ENCODE results near the gene WASHC4. TPM values are rescaled to one million over a fixed set of nuclear protein-coding genes. Genes with fewer than 3 reads are reported as not detected.
"Not testable (repeated sequence)": the region's sequence is repeated elsewhere in the genome, so short reads cannot be mapped to it uniquely, and the experiment has no call there.

WASHC4 gene
- polyA plus RNA-seq, 12 donors: 27.2 to 54.0 (median 44.5) TPM; not detected in 1

- peak; percentile 6 for DNase-seq
Observed at GRCh38 chr12:105158876-105159275, 51.3 kb downstream of the WASHC4 start.

DNA sequence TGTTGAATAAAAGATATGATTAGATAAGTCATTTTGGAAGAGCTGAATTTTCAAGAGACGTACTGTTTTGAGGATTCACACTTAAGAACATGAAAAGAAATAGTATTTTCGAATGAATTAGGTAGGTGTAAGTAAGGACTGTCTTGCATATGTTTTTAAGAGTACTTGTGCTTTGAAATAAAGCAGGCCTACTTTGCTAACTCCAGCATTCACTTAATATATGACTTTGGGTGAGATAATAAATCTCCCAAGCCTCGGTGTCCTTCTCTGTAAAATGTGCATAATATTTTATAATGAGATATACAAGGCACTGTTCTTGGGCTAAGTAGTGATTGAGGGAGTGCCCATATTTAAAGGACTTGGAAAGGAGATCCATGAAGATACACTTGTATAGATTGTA, 54.6 kb downstream of the WASHC4 start:
- DNase-seq: no peak

DNA sequence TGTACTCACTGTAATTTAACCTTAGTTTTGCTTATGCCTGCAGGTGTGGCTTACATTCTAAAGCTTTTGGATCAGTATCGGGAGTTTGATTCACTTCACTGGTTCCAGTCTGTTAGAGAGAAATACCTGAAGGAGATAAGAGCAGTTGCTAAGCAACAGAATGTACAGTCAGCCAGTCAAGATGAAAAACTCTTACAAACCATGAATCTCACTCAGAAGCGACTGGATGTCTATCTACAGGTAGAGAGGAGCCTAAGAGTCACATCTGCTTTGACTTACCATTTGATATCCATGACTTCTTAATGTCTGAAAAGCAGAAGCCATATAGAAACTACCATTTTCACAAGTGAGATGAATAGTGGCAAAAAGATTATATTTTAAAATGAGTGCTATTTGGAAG, 56.5 kb downstream of the WASHC4 start:
- no peak for DNase-seq

DNA sequence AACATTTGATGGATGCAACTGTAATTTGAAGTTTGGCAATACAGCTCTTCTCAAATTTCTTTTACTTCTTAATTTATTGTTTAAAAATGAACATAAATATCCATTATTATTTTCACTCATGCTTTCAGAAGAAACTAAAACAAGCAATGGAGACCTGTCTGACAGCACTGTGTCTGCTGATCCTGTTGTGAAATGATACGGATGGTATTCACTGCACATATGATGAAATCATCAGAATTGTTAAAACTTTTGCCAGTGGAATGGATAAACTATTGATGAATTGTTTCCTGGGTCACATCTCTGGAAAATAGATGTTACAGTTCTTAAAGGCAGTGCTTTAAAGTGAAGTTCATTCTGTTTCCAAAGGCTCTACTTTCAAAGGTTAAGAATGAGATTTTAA, 59.2 kb downstream of the WASHC4 start:
- DNase-seq: no peak

DNA sequence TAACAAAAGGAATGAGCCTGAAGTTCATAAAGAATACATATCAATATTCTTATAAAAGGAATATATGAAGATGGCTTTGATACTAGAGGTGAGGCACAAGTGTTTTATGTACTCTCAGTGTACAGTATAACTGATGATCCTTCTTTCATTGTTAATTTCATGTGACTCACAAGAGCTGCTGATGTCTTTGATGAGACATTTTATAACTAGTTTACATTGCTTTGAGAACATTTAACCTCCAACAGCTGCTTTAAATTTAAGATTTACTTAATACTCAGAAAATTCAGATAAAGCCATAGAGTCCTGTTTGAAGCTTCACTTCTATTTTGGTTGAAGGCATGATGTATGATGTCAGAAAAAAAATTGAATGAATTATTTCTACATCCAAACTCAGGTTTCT, 59.8 kb downstream of the WASHC4 start:
- DNase-seq: no peak

DNA sequence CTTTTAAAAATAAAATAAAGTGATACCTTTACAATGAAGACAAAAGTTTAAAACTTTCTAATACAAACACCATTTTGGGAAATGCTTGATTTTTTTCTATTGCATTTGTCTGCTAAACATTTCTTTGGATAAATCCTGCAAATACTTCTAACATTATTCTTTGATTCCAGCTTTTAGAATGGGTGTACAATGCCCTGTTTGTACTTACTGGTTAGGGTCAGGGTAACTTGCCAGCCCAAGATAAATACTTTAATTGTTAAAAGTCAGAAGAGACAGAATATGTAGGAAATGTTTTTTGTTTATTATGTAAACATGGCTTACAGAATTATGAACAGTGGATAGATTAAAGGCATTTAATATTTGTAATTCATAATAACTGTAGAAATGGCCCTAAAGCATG, 60.5 kb downstream of the WASHC4 start:
- no peak for DNase-seq

- no peak for DNase-seq
Observed at GRCh38 chr12:105170139-105170538, 62.6 kb downstream of the WASHC4 start.

GRCh38 chr12:105171691-105172436, 64.3 kb downstream of the WASHC4 start:
- no peak for DNase-seq

DNA sequence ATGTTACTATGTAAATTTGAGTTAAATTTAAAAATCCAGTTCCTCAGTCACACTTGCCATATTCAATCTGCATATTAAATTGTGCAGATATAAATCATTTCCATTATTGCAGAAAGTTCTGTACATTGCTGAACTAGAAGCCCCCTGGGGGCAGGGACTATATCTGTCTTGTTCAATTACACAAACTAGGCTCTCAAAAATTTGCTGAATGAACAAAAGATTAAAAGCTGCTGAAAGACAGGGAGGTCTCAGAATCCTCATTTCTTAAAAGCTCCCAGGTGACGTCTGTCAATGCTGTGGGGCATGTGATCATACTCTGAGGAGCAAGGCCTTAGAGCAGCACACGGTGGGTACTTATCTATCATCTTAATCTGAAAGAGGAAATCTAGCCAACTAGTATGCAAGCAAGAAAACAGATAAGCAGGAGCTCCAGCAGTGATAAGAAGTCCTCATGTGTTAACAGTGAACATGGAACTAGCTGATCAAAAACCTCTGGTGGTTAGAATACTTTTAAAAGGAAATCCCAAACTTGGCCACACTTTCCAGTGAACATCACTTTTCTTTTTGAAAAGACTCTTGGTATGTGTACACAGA, 68.0 kb downstream of the WASHC4 start:
- no peak for DNase-seq

GRCh38 chr12:105177208-105177607, 69.7 kb downstream of the WASHC4 start:
- no peak for DNase-seq

DNA sequence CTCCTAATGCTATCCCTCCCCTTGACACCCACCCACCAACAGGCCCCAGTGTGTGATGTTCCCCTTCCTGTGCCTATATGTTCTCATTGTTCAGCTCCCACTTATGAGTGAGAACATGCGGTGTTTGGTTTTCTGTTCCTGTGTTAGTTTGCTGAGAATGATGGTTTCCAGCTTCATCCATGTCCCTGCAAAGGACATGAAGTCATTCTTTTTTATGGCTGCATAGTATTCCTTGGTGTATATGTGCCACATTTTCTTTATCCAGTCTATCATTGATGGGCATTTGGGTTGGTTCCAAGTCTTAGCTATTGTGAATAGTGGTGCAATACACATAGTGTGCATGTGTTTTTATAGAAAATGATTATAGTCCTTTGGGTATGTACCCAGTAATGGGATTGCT, 71.6 kb downstream of the WASHC4 start:
- DNase-seq: not testable (repeated sequence)

GRCh38 chr12:105183406-105183805, 75.9 kb downstream of the WASHC4 start:
- not testable (repeated sequence) for DNase-seq

- DNase-seq: not testable (repeated sequence)
Observed at GRCh38 chr12:105183976-105184375, 76.4 kb downstream of the WASHC4 start.

DNA sequence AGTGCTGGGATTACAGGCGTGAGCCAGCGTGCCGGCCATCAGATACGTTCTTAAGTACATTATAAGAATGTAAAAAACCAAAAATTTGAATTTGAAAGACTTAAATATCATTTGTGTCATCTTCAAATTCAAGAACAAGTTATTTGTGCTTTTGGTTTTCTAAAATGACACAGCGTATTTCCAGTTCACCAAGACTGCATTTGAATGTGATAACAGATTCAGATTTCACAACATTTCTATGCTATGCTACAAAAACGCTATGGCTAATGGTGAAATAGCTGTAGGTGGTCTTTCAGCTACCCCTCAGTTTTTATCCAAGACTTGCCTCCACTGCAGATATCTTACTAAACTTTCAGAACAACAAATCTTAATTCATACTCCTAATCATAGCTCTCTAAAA, 81.8 kb downstream of the WASHC4 start:
- no peak for DNase-seq

GRCh38 chr12:105190530-105190929, 83.0 kb downstream of the WASHC4 start:
- DNase-seq: no peak

DNA sequence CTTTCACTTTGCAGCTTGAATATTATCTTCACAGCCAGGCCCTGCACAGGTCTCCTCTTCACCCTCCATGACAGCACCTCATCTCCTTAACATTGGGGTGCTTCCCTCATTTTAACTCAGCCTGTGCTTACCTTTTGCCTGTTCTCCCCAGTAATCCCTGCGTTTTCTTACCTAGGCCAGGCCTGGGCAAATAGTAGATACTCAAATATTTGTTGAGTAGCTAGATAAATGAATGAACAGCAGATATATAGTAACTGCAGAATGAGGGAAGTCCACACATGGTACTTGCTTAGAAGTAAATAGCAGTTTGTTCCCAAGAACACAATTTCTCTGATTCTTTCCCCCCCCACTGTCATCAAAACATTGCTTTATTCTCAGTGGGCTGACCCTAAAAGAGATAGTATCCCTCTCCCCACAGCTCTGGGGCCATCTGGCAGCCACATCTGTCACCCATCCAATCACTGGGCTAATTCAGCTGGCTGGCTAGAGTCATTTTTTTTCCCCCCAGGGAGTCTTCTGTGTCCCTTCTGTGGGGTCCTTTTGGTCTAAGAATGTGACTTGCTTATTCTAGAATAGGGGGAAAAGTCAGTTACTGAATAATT, 85.2 kb downstream of the WASHC4 start:
- no peak for DNase-seq

DNA sequence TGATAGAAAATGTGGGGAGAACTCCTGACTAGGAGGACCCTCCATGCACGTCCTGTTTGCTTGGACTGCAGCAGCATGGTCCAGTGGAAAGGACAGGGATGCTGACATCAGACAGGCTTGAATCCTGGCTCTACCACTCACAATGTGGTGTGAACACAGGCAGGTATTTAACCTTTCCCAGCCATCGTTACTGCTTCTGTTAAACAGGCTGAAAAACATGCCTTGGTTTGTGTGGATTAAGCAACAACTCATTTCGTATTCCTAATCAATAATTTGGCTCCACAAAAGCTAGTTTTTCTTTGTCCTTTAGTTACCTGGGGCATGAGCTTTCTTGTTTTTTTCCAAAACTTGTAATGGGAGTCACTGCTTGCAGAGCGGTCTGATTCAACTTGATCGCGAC, 87.4 kb downstream of the WASHC4 start:
- no peak for DNase-seq

GRCh38 chr12:105196090-105196489, 88.6 kb downstream of the WASHC4 start:
- DNase-seq: no peak

- DNase-seq: no peak
Observed at GRCh38 chr12:105198961-105199360, 91.4 kb downstream of the WASHC4 start.

DNA sequence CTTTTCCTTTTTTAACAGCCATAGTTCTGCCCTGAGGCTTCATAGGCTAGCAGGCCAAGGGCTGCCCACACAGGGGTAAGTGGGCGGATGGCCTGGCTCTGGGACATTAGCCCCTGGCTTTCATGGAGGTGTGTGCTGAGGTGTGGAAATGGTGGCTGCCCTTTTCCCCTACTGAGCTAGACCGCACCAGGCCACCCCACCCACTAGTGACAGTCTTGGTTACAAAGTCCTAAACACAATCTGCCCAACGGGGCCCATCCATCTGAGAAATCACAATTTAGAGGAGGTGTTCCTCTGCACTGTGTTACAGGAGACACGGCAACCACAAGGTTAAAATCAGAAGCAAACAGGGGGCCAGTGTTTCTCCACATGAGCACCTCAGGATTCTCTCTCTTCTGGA, 92.9 kb downstream of the WASHC4 start:
- DNase-seq: no peak

- DNase-seq: no peak
Observed at GRCh38 chr12:105201299-105201698, 93.8 kb downstream of the WASHC4 start.

GRCh38 chr12:105202202-105202601, 94.7 kb downstream of the WASHC4 start:
- no peak for DNase-seq

DNA sequence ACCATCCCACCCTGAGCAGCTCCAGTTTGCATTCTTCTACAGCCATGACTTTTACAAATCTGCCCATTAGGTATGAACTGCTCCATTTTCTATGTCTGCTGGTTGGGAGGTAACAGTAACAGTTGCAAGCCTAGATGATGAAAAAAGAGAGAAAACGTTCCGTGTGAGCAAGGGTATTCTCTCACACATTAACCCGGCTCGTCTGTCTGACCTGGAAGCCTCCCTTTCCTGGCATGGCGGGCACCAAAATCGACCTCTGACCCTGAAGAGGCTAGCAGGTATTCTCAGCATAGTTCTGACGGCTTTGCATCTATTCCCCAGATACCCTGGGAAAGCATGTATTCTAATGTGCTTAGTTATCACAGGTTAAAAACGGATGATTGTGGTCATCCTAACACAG, 96.6 kb downstream of the WASHC4 start:
- no peak for DNase-seq
